Activated CD8-positive, alpha-beta memory T cell treated with anti-CD3 and anti-CD28 coated beads for 4 hours (primary cell): ENCODE results near the gene ATXN7L1.
"Not testable (repeated sequence)": the region's sequence is repeated elsewhere in the genome, so short reads cannot be mapped to it uniquely, and the experiment has no call there.

ENCODE experiments used
- DNase-seq, 2 donors: peaks; one replicate each; pipeline ENCODE4 v3.0.0-alpha.2; 2020; ENCODE audit warnings: low read depth in 2 of 2

Gene ATXN7L1

DNA sequence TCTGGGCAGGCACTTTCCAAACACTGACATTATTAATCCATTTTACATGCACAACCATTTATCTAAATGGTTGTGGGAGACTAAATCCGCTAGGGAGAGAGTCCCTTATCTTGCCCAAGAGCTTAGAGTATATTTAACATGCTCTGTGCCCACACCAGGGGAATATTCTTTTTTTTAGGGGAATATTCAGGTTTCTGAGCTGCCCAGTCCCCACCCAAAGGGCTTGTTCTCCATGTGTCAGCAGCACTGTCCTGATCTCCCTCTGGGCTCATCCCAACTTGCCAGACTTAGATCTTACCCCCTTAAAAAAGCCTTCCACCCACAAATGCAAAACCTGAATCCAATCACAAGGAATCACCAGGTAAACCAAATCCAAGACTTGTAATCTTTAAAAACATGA lies 132.1 kb downstream of the ATXN7L1 start:
- no peak for DNase-seq

DNA sequence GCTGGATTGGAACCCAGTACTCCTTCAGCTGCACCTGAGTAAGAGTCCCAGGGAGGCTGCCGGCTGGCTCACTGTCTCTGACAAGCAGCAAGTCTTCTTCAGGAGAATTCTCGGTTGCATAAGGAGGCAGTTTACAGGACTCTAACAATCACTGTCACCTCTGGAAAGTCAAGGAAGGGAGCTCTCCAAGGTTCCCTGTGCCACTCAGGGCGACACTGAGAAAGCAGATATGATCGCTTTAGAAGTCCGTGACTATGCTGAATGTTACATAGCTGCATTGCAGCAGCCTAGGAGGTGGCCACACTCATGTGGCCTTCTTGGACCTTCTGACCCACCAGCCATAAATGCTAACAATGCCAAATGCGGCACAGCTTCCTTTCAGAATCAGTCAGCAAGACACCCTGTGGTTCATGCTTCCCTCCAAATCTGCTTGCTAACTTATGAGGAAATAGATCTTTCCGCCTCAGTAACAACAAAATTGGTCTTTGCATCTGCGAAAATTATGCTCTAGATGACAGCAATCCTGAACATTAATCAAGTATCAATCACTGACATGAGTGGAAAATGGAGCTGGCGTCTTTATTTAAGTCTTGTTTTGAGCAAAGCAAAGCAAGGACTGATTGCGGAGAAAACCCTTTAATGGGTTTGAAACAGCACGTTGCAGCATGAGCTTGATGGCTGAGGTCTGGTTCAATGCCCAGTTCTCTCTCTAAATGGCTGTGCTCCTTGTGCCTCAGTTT lies 132.9 kb downstream of the ATXN7L1 start:
- DNase-seq: no peak

- no peak for DNase-seq
Observed at GRCh38 chr7:105742787-105743186, 133.6 kb downstream of the ATXN7L1 start.

GRCh38 chr7:105741982-105742381 lies 134.4 kb downstream of the ATXN7L1 start:
- DNase-seq: no peak

DNA sequence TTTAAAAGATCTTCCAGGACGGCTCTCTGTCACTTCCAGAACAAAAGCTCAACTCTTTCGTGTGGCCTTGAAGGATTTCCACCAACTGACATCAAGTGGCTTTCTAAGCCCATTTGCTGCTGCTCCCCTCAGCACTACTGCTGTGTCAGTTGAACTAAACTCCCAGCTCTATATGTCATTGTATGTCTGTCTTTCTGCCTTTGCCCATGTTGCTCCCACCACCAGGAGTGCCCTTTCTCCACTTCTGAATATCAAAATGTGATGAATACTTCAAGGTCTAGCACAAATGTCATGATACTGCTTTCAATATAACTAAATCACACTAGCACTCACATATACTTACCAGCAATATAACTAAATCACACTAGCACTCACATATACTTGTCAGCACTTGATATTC lies 138.3 kb downstream of the ATXN7L1 start:
- no peak for DNase-seq

GRCh38 chr7:105734233-105734632 lies 142.2 kb downstream of the ATXN7L1 start:
- DNase-seq: no peak

DNA sequence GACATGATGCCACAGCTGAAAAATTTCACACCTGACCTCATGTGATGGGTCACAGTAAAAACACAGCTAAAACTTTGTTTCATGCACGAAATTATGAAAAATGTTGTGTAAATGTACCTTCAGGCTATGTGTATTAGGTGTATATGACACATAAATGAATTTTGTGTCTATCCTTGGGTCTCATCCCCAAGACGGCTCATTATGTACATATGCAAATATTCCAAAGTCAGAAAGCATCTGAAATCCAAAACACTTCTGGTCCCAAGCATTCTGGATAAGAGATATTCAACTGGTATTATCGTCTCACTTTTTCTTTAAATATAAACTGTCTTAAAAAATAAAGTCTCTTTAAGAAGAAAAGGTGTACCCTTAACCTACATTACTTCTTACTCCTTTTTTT lies 145.4 kb downstream of the ATXN7L1 start:
- DNase-seq: no peak

DNA sequence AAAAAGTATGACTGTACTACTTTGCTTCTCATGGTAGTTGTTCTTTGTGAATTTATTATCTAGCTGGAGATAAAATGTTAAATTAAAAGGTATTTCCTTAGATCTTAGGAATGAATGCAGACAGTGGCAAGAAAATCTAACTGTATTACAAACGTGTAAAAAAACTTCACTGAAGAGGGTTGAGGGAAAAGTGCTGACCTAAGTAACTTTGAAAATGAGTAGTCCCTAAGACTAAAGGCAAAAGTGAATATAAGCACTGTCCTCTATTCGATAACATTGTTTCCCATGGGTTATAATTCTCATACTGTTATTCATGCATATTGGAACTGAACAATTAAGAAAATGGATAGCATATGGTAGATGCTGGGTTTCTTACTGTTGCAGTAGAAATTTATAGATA lies 148.4 kb downstream of the ATXN7L1 start:
- no peak for DNase-seq

GRCh38 chr7:105724688-105725087 lies 151.7 kb downstream of the ATXN7L1 start:
- DNase-seq: no peak

GRCh38 chr7:105723572-105723971 lies 152.8 kb downstream of the ATXN7L1 start:
- DNase-seq: no peak

- DNase-seq: no peak
Observed at GRCh38 chr7:105721571-105722104, 154.8 kb downstream of the ATXN7L1 start.

DNA sequence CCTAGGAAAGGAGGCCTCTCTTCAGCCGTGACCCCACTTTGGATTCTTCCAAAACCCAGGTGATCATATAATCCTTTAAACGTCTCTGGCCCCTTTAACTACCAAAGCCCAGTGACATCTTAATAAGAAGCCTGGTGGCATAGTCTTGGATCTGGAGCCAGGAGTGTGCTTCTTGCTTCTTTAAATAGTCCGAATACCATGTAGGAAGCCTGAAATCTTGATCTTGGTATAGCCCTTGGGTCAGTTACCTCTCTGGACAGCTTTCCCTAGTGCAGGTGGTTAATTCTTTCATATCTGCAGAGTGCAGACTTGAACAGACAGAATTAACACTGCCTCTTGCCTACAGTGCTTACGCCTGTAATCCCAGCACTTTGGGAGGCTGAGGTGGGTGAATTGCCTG lies 156.5 kb downstream of the ATXN7L1 start:
- no peak for DNase-seq

GRCh38 chr7:105719395-105719794 lies 157.0 kb downstream of the ATXN7L1 start:
- no peak for DNase-seq

GRCh38 chr7:105718511-105718925 lies 157.9 kb downstream of the ATXN7L1 start:
- DNase-seq: no peak

- no peak for DNase-seq
Observed at GRCh38 chr7:105715528-105715927, 160.9 kb downstream of the ATXN7L1 start.

DNA sequence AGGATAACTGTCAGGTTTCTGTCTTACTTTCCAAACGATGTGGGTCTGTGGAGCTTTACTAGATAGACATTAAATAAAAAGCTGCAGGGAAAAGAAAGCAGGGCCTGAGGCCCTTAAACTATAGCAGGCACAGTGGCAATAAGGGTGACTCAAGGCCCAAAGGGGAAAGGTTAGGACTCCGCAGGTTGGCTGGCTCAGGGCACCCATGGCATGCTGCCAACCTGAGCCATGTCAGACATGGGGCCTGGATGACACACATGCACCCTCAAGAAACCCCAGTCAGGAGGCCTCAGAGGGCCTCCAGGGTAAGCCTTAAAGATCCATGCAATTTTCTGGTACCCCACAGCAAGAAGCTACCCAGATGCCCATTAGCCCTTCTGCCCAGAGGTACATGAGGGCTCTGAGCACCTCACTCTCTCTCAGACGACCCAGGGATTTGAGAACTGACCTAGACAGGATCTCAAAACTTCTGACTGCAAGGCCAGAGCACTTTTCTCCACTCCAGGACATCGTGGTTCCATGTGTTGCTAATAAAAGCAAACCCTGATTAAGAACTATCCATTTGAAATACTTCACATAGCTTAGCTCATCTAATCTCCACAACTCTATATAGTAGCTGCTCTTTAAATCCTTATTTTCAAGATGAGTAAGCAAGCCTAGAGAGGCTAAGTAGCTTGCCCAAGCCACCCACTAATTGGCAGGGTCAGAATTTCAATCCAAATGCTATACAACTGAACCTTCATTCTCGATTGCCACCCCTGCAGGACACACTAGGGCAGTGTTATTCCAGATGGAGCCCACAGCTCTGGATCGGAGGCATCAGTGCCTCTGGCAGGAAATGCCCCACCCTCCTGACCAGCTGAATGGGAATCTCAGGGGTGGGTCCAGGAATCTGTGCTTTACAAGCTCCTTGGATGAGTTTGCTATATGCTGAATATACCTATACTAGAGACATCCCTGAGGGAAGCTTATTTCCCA lies 162.6 kb downstream of the ATXN7L1 start:
- DNase-seq: no peak

DNA sequence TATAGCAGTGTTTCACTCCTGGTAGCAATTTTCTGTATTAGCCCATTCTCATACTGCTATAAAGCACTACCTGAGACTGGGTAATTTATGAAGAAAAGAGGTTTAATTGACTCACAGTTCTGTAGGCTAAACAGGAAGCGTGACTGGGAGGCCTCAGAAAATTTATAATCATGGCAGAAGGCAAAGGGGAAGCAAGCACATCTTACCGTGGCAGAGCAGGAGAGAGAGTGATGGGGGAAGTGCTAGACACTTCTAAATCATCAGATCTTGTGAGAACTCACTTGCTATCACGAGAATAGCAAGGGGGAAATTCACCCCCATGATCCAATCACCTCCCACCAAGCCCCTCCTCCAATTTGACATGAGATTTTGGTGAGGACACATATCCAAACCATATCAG lies 163.5 kb downstream of the ATXN7L1 start:
- no peak for DNase-seq

DNA sequence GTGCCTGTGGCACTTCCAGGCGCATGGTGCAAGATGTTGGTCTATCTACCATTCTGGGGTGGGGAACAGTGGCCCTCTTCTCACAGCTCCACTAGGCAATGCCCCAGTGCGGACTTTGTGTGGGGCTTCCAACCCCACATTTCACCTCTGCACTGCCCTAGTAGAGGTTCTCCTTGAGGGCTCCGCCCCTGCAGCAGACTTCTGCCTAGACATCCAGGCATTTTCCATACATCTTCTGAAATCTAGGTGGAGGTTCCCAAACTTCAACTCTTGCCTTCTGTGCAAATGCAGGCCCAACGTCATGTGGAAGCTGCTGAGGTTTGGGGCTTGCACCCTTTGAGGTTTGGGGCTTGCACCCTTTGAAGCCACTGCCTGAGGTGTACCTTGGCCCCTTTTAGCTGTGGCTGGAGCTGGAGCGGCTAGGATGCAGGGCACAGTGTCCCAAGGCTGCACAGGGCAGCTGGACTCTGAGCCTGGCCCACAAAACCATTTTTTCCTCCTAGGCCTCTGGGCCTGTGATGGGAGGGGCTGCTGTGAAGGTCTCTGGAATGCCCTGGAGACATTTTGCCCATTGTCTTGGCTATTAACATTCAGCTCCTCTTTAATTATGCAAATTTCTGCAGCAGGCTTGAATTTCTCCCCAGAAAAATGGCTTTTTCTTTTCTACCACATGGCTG lies 164.5 kb downstream of the ATXN7L1 start:
- no peak for DNase-seq

DNA sequence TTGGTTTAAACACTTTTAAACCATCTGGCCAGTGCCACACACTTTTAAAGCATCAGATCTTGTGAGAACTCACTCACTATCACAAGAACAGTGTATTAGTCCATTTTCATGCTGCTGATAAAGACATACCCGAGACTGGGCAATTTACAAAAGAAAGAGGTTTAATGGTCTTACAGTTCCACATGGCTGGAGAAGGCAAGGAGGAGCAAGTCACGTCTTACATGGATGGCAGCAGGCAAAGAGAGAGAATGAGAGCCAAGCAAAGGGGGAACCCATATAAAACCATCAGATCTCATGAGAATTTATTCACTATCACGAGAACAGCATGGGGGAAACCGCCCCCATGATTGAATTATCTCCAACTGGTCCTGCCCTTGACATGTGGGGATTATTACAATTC lies 165.7 kb downstream of the ATXN7L1 start:
- DNase-seq: not testable (repeated sequence)

- no peak for DNase-seq
Observed at GRCh38 chr7:105708763-105709080, 167.7 kb downstream of the ATXN7L1 start.

DNA sequence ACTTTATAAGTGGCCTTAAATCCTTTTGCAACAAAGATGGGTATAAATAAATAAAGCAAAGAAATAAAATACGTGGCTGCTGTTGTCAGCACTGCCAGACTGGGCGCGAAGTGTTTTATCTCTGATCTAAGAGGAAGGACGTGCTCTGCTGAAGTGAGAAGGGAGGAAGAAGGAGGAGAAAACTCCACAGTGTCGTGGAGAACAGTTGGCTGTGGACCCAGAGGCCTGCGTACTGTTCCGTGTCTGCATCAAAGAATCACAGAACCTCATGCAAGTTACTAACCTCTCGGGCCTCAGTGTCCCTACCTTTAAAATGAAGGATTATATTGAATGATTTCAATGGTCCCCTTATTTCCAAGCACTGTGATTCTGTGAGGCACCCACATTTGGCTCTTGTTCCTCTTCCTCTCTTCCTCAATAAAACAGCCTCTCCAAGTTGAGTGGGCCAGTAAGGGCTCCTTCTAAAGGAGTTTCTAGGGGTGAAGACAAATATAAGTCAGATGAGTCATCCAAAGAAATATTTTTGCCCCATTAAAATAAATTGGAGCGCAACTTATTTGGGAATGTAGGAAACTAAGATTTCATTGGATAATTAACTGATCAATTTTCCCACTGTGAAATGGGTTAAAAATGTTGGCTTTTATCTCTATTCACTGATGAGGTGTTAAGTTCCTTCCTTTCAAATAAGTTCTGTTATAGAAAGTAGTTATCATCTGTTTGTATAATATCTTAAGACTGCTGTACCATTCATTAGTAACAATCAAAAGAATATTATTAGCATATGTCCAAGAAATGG lies 168.2 kb downstream of the ATXN7L1 start:
- no peak for DNase-seq
